ENCODE results near the gene IQCB1.

DNA sequence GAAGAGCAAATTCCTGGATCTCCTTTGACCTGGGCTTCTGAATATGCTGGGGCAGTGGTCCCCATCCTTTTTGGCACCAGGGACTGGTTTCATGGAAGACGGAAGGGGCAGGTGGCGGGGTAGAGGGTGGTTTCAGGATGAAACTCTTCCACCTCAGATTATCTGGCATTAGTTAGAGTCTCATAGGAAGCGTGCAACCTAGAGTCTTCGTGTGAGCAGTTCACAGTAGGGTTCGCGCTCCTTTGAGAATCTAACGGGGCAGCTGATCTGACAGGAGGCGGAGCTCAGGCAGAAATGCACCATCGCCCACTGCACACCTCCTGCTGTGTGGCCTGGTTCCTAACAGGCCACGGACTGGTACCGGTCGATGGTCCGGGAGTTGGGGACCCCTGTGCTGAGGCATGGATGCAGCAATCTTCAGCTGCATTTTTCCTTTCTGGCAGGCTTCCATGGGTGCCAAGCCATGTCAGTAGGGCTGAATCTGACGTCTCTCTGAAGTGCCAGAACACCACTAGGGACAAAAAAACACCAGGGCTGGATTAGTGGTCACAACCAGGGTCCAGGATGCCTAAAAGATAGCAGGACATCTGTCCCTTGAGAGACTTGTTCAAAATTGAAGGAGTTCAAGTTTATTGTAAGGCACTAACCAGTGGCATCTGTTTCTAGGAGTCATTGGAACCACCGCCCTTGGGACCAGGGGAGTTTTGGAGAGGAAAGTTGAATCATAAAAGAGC, 76.9 kb downstream of the IQCB1 start:
- TF ChIP-seq CTCF (IDR thresholded peaks at IDR 0.05): no peak
- TF ChIP-seq POLR2A (IDR thresholded peaks at IDR 0.05): no peak
- no peak for TF ChIP-seq EP300 (IDR thresholded peaks at IDR 0.05)

Data from ovary (tissue), 3 donors.